ENCODE measurements around the gene MPLKIP.
"Not testable (repeated sequence)": the region's sequence is repeated elsewhere in the genome, so short reads cannot be mapped to it uniquely, and the experiment has no call there.

The MPLKIP gene

DNA sequence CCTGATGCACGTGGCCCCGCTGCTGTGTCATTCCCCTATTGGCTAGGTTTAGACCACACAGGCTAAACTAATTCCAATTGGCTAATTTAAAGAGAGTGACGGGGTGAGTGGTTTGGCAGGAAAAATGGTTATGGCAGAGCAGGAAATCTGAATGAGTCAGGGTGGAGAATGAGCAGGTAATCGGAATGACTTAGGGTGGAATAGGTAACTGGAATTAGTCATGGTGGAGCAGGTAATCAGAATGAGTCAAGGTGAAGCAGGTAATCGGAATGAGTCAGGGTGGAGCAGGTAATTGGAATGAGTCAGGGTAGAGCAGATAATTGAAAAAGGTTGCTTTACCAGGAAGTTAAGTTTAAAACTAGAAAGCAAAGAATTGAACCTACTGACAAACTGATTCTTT is 7.5 kb upstream of the MPLKIP start:
- peak; percentile 77; the same call in 1 of the 2 replicates for TF ChIP-seq ZNF223 (tag by site-specific recombination; IDR thresholded peaks at IDR 0.05)
- H3K4me1 ChIP-seq (ENCODE audit: control insufficient read depth, insufficient read depth, low read length); H3K4me3 ChIP-seq (ENCODE audit: low read depth, low read length); H3K27ac ChIP-seq (ENCODE audit: extremely low read depth, low read depth, low read length); H3K9me3 ChIP-seq (ENCODE audit: control insufficient read depth, insufficient read depth, low read depth, low read length); CTCF ChIA-PET; H3K36me3 ChIP-seq (ENCODE audit: control insufficient read depth in 2 of 2, insufficient read depth in 1 of 2, low read length in 2 of 2); POLR2A ChIA-PET: not testable (repeated sequence)

GRCh38 chr7:40139891-40140290 is 5.5 kb upstream of the MPLKIP start:
- H3K36me3 ChIP-seq (ENCODE audit: control insufficient read depth in 2 of 2, insufficient read depth in 1 of 2, low read length in 2 of 2); H3K4me1 ChIP-seq (ENCODE audit: control insufficient read depth, insufficient read depth, low read length); CTCF ChIA-PET; H3K4me3 ChIP-seq (ENCODE audit: low read depth, low read length); H3K9me3 ChIP-seq (ENCODE audit: control insufficient read depth, insufficient read depth, low read depth, low read length); H3K27ac ChIP-seq (ENCODE audit: extremely low read depth, low read depth, low read length); POLR2A ChIA-PET: not testable (repeated sequence)

- Histone ChIP-seq H3K4me1 (ENCODE audit: control insufficient read depth, insufficient read depth, low read length) (no peaks in the 10 kb centered on the region; the same call in 1 of the 2 replicates), H3K27ac (ENCODE audit: extremely low read depth, low read depth, low read length) (no peak overlapping the region), H3K4me3 (ENCODE audit: low read depth, low read length) (no peak overlapping the region), H3K36me3 (ENCODE audit: control insufficient read depth in 2 of 2, insufficient read depth in 1 of 2, low read length in 2 of 2) (no peaks in the 10 kb centered on the region), H3K9me3 (ENCODE audit: control insufficient read depth, insufficient read depth, low read depth, low read length) (no peaks in the 10 kb centered on the region)
- ChIA-PET CTCF (no interaction called here), POLR2A (no interaction called here)
- TF ChIP-seq ZNF394 (tag by site-specific recombination; IDR thresholded peaks at IDR 0.05; ENCODE audit: borderline replicate concordance) = peak; percentile 88
- TF ChIP-seq ZNF148 (tag by site-specific recombination; IDR thresholded peaks at IDR 0.05; ENCODE audit: borderline replicate concordance) = no peak
- TF ChIP-seq ZBTB7A (tag by site-specific recombination; IDR thresholded peaks at IDR 0.05; ENCODE audit: low read depth) = no peak
- TF ChIP-seq ZNF266 (tag by site-specific recombination; IDR thresholded peaks at IDR 0.05; ENCODE audit: low read depth) = 0 out of 2 replicates have a peak, but pooled peaks have one; percentile 12
- TF ChIP-seq ZNF426 (tag by site-specific recombination; IDR thresholded peaks at IDR 0.05) = peak; percentile 83
- no peak for TF ChIP-seq ZNF221 (tag by site-specific recombination; IDR thresholded peaks at IDR 0.05; ENCODE audit: borderline replicate concordance)
- TF ChIP-seq ZNF843 (tag by site-specific recombination; IDR thresholded peaks at IDR 0.05) = no peak
- no peak for TF ChIP-seq ZNF677 (tag by site-specific recombination; IDR thresholded peaks at IDR 0.05)
- TF ChIP-seq ZNF830 (tag by site-specific recombination; IDR thresholded peaks at IDR 0.05; ENCODE audit: low read depth) = no peak
- TF ChIP-seq ZNF48 (tag by site-specific recombination; IDR thresholded peaks at IDR 0.05) = no peak
- no peak for TF ChIP-seq ZBTB44 (tag by site-specific recombination; IDR thresholded peaks at IDR 0.05)
- TF ChIP-seq, protein P1, sequence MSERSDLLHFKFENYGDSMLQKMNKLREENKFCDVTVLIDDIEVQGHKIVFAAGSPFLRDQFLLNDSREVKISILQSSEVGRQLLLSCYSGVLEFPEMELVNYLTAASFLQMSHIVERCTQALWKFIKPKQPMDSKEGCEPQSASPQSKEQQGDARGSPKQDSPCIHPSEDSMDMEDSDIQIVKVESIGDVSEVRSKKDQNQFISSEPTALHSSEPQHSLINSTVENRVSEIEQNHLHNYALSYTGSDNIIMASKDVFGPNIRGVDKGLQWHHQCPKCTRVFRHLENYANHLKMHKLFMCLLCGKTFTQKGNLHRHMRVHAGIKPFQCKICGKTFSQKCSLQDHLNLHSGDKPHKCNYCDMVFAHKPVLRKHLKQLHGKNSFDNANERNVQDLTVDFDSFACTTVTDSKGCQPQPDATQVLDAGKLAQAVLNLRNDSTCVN (tag by site-specific recombination; optimal IDR thresholded peaks at IDR 0.05) = no peak
- 0 out of 2 replicates have a peak, but pooled peaks have one; percentile 20 for TF ChIP-seq ZNF560 (tag by site-specific recombination; IDR thresholded peaks at IDR 0.05; ENCODE audit: borderline replicate concordance)
- TF ChIP-seq ZBTB8A (tag by site-specific recombination; IDR thresholded peaks at IDR 0.05) = peak; percentile 62
- no peak for TF ChIP-seq ZSCAN18 (tag by site-specific recombination; IDR thresholded peaks at IDR 0.05)
- no peak for TF ChIP-seq OSR2 (tag by site-specific recombination; IDR thresholded peaks at IDR 0.05)
- no peak for TF ChIP-seq FEZF1 (tag by site-specific recombination; IDR thresholded peaks at IDR 0.05)
- TF ChIP-seq ZNF292 (tag by site-specific recombination; IDR thresholded peaks at IDR 0.05; ENCODE audit: borderline replicate concordance, low read depth) = no peak
- TF ChIP-seq, protein P2, sequence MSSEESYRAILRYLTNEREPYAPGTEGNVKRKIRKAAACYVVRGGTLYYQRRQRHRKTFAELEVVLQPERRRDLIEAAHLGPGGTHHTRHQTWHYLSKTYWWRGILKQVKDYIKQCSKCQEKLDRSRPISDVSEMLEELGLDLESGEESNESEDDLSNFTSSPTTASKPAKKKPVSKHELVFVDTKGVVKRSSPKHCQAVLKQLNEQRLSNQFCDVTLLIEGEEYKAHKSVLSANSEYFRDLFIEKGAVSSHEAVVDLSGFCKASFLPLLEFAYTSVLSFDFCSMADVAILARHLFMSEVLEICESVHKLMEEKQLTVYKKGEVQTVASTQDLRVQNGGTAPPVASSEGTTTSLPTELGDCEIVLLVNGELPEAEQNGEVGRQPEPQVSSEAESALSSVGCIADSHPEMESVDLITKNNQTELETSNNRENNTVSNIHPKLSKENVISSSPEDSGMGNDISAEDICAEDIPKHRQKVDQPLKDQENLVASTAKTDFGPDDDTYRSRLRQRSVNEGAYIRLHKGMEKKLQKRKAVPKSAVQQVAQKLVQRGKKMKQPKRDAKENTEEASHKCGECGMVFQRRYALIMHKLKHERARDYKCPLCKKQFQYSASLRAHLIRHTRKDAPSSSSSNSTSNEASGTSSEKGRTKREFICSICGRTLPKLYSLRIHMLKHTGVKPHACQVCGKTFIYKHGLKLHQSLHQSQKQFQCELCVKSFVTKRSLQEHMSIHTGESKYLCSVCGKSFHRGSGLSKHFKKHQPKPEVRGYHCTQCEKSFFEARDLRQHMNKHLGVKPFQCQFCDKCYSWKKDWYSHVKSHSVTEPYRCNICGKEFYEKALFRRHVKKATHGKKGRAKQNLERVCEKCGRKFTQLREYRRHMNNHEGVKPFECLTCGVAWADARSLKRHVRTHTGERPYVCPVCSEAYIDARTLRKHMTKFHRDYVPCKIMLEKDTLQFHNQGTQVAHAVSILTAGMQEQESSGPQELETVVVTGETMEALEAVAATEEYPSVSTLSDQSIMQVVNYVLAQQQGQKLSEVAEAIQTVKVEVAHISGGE (tag by site-specific recombination; conservative IDR thresholded peaks at IDR 0.05; ENCODE audit: low read depth) = peak; percentile 60
Observed at GRCh38 chr7:40138973-40139372, 4.6 kb upstream of the MPLKIP start.
